Coronary artery (tissue), 2 donors: ENCODE data around the gene TMEM11.

ENCODE experiments used
- DNase-seq: peaks from one replicate; pipeline ENCODE4 v3.0.0-alpha.2; 2017; ENCODE audit warnings: low spot score
- H3K27ac ChIP-seq, 2 donors: fragments of 200-600 bp; sonication (generic); one replicate each; pipeline ENCODE4 v1.5.1; 2016 to 2019
- H3K4me3 ChIP-seq: fragments of 200-600 bp; sonication (generic); 2 replicates; pipeline ENCODE4 v1.5.1; 2016; ENCODE audit warnings: mild to moderate bottlenecking, moderate library complexity
- CTCF ChIP-seq: fragments of 200-600 bp; sonication (generic); IDR thresholded peaks from one replicate; pipeline ENCODE4 v1.5.1; 2019; ENCODE audit warnings: antibody characterized with exemption

TMEM11 gene

DNA sequence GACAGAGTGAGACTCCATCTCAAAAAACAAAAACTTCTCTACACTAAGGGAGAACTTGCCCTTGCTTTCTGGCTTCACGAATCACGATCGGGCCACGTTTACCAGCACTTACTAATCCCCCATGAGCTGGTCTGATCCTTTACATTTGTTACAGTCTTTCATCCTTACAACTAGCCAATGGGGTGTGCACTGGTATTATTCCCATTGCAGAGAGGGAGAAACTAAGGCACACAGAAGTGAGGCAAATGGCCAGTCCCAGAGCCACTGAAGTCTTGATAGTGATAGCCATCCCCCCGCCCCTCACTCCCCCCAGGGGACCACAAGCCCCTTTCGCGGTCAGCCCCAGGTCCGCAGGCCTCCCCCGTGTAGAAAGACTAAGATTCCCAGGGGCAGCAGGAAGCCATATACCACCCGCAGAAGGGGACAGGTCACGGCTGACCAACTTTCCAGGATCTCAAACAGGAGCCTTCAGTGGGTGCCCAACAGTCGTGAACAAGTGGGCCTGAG, 38.4 kb upstream of the TMEM11 start:
- TF ChIP-seq CTCF, result no peak

GRCh38 chr17:21251337-21252010, 37.5 kb upstream of the TMEM11 start:
- H3K4me3 ChIP-seq, result peak overlapping the region; percentile 84
- DNase-seq, result no peak
- TF ChIP-seq CTCF, result no peak
- peak overlapping the region; percentile 75 to 90 for H3K27ac ChIP-seq

More for the DNA sequence above, 38.4 kb upstream of the TMEM11 start:
- Histone ChIP-seq H3K4me3 (peak overlapping the region; percentile 84), H3K27ac (peak overlapping the region; percentile 75 to 90)
- DNase-seq, result no peak

GRCh38 chr17:21250854-21251253, 36.9 kb upstream of the TMEM11 start:
- Histone ChIP-seq H3K27ac (peak overlapping the region; percentile 75 to 90), H3K4me3 (peak overlapping the region; percentile 42)
- no peak for TF ChIP-seq CTCF
- DNase-seq, result no peak

DNA sequence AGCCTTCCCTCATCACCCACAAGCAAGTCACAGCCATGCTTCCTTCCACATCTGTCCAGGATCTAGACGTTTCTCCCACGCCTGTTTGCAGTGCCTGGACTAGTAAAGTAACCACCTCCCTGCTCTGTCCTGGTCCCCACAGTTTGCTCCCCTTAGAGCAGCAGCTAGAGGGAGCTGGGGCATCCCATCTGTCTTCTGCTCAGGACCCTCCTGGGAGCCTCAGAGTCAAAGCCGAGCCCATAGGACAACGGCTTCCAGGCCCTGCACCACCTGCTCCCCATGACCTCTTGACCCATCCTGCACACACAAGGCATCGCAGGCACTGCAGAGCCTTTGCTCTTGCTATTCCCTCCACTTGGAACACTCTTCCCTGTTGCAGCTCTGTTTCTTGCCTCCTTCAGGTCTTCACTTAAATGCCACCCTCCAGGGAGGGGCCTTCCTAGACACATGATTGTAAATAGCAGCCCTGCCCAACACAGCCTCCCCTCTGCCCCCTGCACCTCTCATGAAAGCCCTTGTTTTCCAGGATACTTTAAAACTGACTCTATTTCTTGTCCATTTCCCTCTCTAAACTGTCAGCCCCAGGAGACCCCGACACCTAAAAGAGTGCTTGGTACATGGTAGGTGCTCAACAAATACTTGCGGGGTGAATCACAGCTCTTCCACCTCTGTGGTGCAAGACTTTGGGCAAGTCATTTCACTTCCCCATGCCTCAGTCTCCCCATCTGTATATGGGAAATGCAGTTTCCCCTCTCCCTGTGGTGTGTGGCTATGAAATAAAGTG, 36.2 kb upstream of the TMEM11 start:
- no peak overlapping the region for H3K4me3 ChIP-seq
- TF ChIP-seq CTCF, result no peak
- peak overlapping the region in 1 of 2 donors; percentile 90 for H3K27ac ChIP-seq
- no peak for DNase-seq

DNA sequence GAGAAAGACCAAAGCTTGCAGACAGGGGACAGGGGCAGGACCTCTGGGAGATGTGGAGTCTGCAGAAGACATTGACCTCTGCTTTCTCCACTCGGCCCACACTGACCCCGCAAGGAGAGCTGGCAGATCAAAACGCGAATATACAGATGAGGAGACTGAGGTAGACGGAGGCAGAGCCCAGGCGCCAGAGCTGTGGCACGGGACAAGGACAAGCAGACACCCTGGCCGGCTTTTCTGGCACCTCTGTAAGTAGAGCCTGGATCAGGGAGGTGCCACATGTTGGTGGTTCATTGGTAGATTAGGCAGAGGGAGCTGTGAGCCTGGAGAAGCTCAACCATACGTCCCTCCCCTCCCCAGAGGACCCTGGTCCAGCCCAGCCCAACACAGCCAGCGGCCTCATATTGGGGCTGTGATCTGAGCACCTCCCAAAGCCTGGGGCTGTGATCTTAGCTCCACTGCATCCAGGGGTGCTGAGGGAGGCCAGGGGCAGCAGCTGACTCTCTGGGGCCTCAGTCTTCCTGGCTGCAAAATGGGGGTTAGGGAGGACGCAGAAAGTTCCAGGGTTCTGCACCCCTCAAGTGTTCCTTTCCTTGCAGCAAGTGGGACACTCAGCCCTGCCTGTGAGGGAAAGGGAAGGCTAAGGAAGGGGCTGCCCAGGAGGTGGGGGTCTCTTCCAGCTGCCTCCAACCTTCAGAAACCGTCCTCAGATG, 35.3 kb upstream of the TMEM11 start:
- no peak for TF ChIP-seq CTCF
- H3K4me3 ChIP-seq, result no peak overlapping the region
- DNase-seq, result no peak
- no peak overlapping the region for H3K27ac ChIP-seq

GRCh38 chr17:21248500-21248899, 34.5 kb upstream of the TMEM11 start:
- Histone ChIP-seq H3K4me3 (no peak overlapping the region), H3K27ac (no peak overlapping the region)
- TF ChIP-seq CTCF, result no peak
- no peak for DNase-seq
